ENCODE data around the gene SOD3.

GRCh38 chr4:24778464-24779225 lies 16.7 kb upstream of the SOD3 start:
- TF ChIP-seq, protein P1, sequence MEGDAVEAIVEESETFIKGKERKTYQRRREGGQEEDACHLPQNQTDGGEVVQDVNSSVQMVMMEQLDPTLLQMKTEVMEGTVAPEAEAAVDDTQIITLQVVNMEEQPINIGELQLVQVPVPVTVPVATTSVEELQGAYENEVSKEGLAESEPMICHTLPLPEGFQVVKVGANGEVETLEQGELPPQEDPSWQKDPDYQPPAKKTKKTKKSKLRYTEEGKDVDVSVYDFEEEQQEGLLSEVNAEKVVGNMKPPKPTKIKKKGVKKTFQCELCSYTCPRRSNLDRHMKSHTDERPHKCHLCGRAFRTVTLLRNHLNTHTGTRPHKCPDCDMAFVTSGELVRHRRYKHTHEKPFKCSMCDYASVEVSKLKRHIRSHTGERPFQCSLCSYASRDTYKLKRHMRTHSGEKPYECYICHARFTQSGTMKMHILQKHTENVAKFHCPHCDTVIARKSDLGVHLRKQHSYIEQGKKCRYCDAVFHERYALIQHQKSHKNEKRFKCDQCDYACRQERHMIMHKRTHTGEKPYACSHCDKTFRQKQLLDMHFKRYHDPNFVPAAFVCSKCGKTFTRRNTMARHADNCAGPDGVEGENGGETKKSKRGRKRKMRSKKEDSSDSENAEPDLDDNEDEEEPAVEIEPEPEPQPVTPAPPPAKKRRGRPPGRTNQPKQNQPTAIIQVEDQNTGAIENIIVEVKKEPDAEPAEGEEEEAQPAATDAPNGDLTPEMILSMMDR (IDR thresholded peaks at IDR 0.05 in 8 of 11, conservative IDR thresholded peaks at IDR 0.05 in 3 of 11): no peak
- TF ChIP-seq POLR2A (IDR thresholded peaks at IDR 0.05) (no peak), POLR2AphosphoS5 (IDR thresholded peaks at IDR 0.05) (peak in 1 of 3 donors; percentile 54)

Data from spleen (tissue), 7 donors.